H1 (cell line): Measurements from ENCODE around the gene IL13. TPM values are rescaled to one million over a fixed set of nuclear protein-coding genes. Genes with fewer than 3 reads are reported as not detected.

Experiments used
- CBX5 ChIP-seq: fragments of 300-800, 300-1000 bp; sonication (generic); IDR thresholded peaks from 2 replicates; pipeline ENCODE4 v1.7.1; 2016; ENCODE audit warnings: antibody characterized with exemption, low read length, low read depth
- CHD7 ChIP-seq: fragments of 300-600 bp; sonication (generic); IDR thresholded peaks from 2 replicates; pipeline ENCODE4 v1.7.1; 2012; ENCODE audit warnings: low read length, moderate library complexity, mild to moderate bottlenecking, inconsistent platforms; ENCODE audit not compliant: insufficient replicate concordance
- EGR1 ChIP-seq: IDR thresholded peaks from 2 replicates; pipeline ENCODE4 v1.6.1; 2011; ENCODE audit warnings: low read depth, low read length, borderline replicate concordance
- GABPA ChIP-seq: IDR thresholded peaks from 2 replicates; pipeline ENCODE4 v1.6.1; 2011; ENCODE audit warnings: mild to moderate bottlenecking, low read length, moderate library complexity, borderline replicate concordance; ENCODE audit not compliant: insufficient read depth
- HDAC6 ChIP-seq: IDR thresholded peaks from one replicate; pipeline ENCODE4 v1.7.1; 2012; ENCODE audit warnings: low read depth, mild to moderate bottlenecking, inconsistent platforms, low read length, moderate library complexity
- KDM4A ChIP-seq: IDR thresholded peaks from one replicate; pipeline ENCODE4 v1.7.1; 2012; ENCODE audit warnings: low read depth, mild to moderate bottlenecking, moderate library complexity, low read length, inconsistent platforms; ENCODE audit not compliant: severe bottlenecking
- NRF1 ChIP-seq: IDR thresholded peaks from 2 replicates; pipeline ENCODE4 v1.6.1; 2011; ENCODE audit warnings: mild to moderate bottlenecking, low read depth, low read length, improper control_type of control experiment
- PHF8 ChIP-seq: fragments of 200-600 bp; sonication (generic); conservative IDR thresholded peaks from 2 replicates; pipeline ENCODE4 v1.7.1; 2012; ENCODE audit warnings: low read depth, mild to moderate bottlenecking, inconsistent platforms, low read length, moderate library complexity
- polyA plus RNA-seq, 7 experiments: library from polyadenylated mRNA; depleted of rRNA in 3 of 7; stranded (reverse) in 5 of 7; unstranded in 2 of 7; fragments of >200 nt in 5 of 7; fragments of 200-250 nt in 2 of 7; gene quantifications; 1 replicate in 5 of 7; 2 replicates in 1 of 7; 4 replicates in 1 of 7; pipeline versions ENCODE4 v1.2.1 to v1.2.3, GENCODE V29; 2011 to 2013; ENCODE audit warnings: missing spikeins in 2 of 7, mixed read lengths in 2 of 7
- total RNA-seq: library from RNA; stranded (reverse); fragmentation: NEBNext Ultra II Directional; extraction: Animal tissue kit (Norgen Biotek cat#: 25700); gene quantifications from 2 replicates; pipeline ENCODE4 v1.2.1, GENCODE V29; 2021

Gene IL13
- total and polyA plus RNA-seq, 2 of the 8 experiments (the other 6 are each of a cell fraction or from before 2014, with no cell fraction given): not detected

- no peak for TF ChIP-seq PHF8
- TF ChIP-seq NRF1: no peak
- TF ChIP-seq KDM4A: no peak
- no peak for TF ChIP-seq CHD7
- TF ChIP-seq GABPA: no peak
- TF ChIP-seq CBX5: no peak
- no peak for TF ChIP-seq HDAC6
- TF ChIP-seq EGR1: no peak
Measured at GRCh38 chr5:132674671-132675506, 16.9 kb downstream of the IL13 start (continued).
